ENCODE results near the gene UGT1A7. TPM values are rescaled to one million over a fixed set of nuclear protein-coding genes. Genes with fewer than 3 reads are reported as not detected.
"Not testable (repeated sequence)": the region's sequence is repeated elsewhere in the genome, so short reads cannot be mapped to it uniquely, and the experiment has no call there.

UGT1A7 gene
- total RNA-seq, 2 donors from 2014 or later: not detected

DNA sequence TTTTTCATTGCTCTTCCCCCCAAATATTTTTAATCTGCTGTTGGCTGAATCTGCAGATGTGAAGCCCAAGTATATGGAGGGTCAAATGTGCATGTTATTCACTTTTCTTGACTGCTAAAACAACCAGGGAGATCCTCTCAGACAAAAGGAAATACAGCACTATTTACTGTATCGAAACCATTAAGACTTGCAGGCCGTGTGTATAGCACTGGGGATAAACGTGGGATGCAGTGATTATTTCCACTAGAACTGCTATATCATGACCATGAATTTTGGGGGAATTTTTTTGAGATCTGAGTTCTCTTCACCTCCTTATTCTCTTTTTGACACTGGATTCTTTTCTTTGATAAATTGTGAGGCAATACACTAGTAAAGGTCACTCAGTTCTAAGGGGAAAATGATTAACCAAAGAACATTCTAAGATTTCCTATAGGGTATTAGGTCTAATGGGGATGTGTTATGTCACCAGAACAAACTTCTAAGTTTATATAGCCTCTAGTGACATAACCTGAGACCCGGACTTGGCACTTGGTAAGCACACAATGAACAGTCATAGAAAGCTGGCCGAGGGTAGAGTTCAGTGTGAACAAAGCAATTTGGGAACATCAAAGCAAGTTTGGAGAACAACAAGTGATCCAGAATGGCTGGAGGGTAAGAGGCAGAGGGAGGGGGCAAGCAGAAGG is 63.5 kb downstream of the UGT1A7 start:
- H3K27me3 Mint-ChIP-seq (ENCODE audit: low read depth): peaks cover 14% of the 10 kb centered on the region
- H3K9me3 Mint-ChIP-seq: peaks cover 0 to 4% of the 10 kb centered on the region in 2 donors
- H3K4me3 Mint-ChIP-seq: no peak overlapping the region
- DNase-seq (no peak), ATAC-seq (replicated peaks in 1 of 2) (no peak)
- H3K36me3 Mint-ChIP-seq (ENCODE audit: insufficient read depth in 2 of 2): peaks cover 0 to 2% of the 10 kb centered on the region in 2 donors
- no peak overlapping the region for H3K27ac Mint-ChIP-seq
- no peaks in the 10 kb centered on the region for H3K4me1 Mint-ChIP-seq (ENCODE audit: low read depth)

DNA sequence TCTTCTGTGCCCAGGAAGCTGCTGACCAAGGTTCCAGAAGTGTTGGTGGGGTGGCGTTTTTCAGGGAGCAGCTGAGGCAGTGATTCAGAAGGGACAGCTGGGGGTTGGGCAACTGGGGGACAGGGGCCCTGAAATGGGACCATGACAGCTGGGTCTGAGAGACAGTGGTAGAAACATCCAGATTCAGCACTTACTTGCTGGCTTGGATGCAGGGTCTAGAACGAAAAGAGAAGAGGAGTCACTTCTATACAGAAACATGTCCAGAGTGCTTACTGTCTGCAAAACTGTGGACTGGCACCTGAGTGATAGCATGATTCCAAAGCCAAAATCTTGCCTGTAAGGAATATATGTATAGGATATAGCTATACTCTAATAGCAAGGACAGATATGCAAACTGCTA is 64.1 kb downstream of the UGT1A7 start:
- not testable (repeated sequence) for H3K27ac Mint-ChIP-seq; H3K4me1 Mint-ChIP-seq (ENCODE audit: low read depth); H3K36me3 Mint-ChIP-seq (ENCODE audit: insufficient read depth in 2 of 2); ATAC-seq (replicated peaks in 1 of 2); DNase-seq; H3K9me3 Mint-ChIP-seq; H3K4me3 Mint-ChIP-seq
- H3K27me3 Mint-ChIP-seq (ENCODE audit: low read depth): peaks cover 14% of the 10 kb centered on the region

DNA sequence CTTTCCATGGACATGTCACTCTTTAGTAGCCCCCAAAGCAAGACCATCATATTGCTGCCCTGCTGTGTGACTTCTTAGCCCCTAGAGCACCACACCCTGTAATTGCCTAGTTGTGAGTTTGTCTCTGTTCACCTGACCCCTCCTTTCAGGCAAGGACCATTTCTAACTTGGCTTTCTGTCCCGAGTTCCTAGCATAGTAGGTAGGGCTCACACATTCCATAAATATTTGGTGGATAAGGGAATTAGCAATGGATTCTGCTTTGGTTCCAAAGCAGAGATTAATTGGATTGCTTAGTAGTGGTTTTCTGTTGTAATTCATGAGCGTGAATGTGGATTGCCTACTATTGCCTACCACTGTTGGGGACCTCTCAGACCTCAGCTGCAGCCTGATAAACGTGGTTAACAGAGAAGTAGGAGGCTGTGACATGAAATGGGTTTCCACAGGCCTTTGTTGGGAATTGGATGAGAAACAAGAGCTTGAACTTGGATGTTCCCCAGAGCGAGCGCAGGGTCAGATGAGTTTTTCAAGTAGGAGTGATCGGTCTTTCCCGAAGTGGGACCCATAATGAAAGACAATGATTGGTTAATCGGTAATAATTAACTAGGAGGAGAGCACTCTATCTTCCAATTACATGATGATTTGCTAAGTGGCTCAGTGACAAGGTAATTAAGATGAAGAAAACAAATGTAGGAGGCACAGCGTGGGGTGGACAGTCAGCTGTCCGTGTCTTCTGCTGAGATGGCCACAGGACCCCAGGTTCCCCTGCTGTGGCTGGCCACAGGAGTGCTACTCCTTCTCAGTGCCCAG is 65.0 kb downstream of the UGT1A7 start:
- no peak overlapping the region for H3K27ac Mint-ChIP-seq
- peaks cover 1 to 4% of the 10 kb centered on the region in 2 donors for H3K36me3 Mint-ChIP-seq (ENCODE audit: insufficient read depth in 2 of 2)
- H3K27me3 Mint-ChIP-seq (ENCODE audit: low read depth): peaks cover 14% of the 10 kb centered on the region

DNA sequence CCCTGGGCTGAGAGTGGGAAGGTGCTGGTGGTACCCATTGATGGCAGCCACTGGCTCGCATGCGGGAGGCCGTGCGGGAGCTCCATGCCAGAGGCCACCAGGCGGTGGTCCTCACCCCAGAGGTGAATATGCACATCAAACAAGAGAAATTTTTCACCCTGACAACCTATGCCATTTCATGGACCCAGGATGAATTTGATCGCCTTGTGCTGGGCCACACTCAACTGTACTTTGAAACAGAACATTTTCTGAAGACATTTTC is 65.5 kb downstream of the UGT1A7 start:
- Mint-ChIP-seq H3K27me3 (ENCODE audit: low read depth) (peaks cover 14% of the 10 kb centered on the region), H3K36me3 (ENCODE audit: insufficient read depth in 2 of 2) (peaks cover 1 to 4% of the 10 kb centered on the region in 2 donors), H3K27ac (no peak overlapping the region), H3K4me3 (no peak overlapping the region), H3K9me3 (peaks cover 4 to 5% of the 10 kb centered on the region in 2 donors), H3K4me1 (ENCODE audit: low read depth) (no peaks in the 10 kb centered on the region)
- no peak for ATAC-seq (replicated peaks in 1 of 2)
- DNase-seq: no peak

More for the DNA sequence above, 65.0 kb downstream of the UGT1A7 start:
- Mint-ChIP-seq H3K4me3 (no peak overlapping the region), H3K4me1 (ENCODE audit: low read depth) (no peaks in the 10 kb centered on the region), H3K9me3 (peaks cover 4 to 5% of the 10 kb centered on the region in 2 donors)
- ATAC-seq (replicated peaks in 1 of 2) (no peak), DNase-seq (no peak)

DNA sequence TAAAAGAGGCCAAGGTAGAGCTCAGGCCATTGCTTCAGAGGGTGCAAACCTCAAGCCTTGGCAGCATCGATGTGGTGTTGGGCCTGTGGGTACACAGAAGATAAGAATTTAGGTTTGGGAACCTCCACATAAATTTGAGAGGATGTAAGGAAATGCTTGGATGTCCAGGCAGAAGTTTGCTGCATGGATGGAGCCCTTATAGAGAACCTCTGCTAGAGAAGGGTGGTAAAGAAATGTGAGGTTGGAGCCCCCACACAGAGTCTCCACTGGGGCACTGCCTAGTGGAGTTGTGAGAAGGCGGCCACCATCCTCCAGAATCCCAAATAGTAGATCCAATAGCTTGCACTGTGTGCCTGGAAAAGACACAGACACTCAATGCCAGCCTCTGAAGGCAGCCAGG is 69.0 kb downstream of the UGT1A7 start:
- H3K27me3 Mint-ChIP-seq (ENCODE audit: low read depth): peaks cover 20% of the 10 kb centered on the region

DNA sequence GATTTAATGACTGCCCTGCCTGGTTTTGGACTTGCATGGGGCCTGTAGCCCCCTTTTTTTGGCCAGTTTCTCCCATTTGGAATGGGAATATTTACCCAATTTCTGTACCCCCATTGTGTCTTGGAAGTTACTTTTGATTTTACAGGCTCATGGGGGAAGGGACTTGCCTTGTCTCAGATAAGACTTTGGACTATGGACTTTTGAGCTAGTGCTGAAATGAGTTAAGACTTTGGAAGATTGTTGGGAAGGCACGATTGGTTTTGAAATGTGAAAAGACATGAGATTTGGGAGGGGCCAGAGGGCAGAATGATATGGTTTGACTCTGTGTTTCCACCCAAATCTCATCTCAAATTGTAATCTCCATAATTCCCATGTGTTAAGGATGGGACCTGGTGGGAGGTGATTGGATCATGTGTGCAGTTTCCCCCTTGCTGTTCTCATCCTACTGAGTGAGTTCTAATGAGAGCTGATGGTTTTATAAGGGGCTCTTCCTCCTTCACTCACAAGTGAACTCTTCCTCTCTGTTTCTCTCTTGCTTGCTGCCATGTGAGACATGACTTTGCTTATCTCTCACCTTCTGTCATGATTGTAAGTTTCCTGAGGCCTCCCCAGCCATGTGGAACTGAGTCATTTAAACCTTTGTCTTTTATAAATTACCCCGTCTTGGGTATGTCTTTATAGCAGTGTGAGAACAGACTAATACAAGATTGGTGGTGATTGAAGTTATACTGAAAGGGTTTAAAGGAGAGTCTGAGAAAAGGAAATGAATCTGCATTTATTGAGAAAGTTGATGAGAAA is 69.7 kb downstream of the UGT1A7 start:
- H3K27ac Mint-ChIP-seq; H3K9me3 Mint-ChIP-seq; H3K36me3 Mint-ChIP-seq (ENCODE audit: insufficient read depth in 2 of 2); ATAC-seq (replicated peaks in 1 of 2); DNase-seq; H3K4me3 Mint-ChIP-seq; H3K4me1 Mint-ChIP-seq (ENCODE audit: low read depth): not testable (repeated sequence)
- H3K27me3 Mint-ChIP-seq (ENCODE audit: low read depth): peaks cover 20% of the 10 kb centered on the region

More for the DNA sequence above, 69.0 kb downstream of the UGT1A7 start:
- H3K4me1 Mint-ChIP-seq (ENCODE audit: low read depth); ATAC-seq (replicated peaks in 1 of 2); H3K27ac Mint-ChIP-seq; H3K4me3 Mint-ChIP-seq; H3K36me3 Mint-ChIP-seq (ENCODE audit: insufficient read depth in 2 of 2); DNase-seq; H3K9me3 Mint-ChIP-seq: not testable (repeated sequence)

DNA sequence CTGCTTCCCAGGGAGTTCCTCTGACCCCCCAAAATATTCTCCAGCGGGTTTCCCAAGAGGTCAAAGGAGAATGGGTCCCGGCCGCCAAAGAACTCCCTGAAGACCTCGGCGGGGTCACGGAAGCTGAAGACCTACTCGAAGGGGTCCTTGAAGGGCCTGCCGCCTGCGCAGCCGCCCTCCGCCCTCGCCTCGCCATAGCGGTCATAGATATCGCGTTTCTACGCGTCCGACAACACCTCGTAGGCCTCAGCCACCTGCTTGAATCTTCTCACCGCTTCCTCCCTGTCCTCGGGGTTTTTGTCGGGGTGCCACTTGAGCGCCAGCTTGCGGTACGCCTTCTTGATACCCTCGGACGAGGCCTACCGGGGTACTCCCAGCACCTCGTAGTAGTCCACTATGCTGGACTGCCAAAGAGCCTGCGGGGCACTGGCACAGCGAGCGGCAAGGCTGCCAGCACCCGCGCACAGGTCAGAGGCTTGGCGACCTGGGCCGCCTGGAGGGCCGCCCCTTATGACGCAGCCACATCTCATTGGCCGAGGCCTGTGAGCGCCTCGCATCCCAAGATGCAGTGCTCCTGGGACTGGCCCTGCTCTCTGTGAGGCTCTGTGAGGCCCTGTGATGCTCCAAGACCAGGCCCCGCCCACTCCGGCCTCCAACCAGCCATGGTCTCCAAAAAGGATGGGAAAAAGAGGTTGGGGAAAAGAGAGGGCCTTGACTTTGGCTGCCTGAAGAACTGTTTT is 73.3 kb downstream of the UGT1A7 start:
- DNase-seq: no peak
- ATAC-seq (replicated peaks in 1 of 2): no peak
- Mint-ChIP-seq H3K9me3 (peaks cover 0 to 5% of the 10 kb centered on the region in 2 donors), H3K4me1 (ENCODE audit: low read depth) (no peaks in the 10 kb centered on the region), H3K27ac (no peak overlapping the region), H3K36me3 (ENCODE audit: insufficient read depth in 2 of 2) (peaks cover 1 to 4% of the 10 kb centered on the region in 2 donors), H3K4me3 (no peak overlapping the region), H3K27me3 (ENCODE audit: low read depth) (peaks cover 6% of the 10 kb centered on the region)

DNA sequence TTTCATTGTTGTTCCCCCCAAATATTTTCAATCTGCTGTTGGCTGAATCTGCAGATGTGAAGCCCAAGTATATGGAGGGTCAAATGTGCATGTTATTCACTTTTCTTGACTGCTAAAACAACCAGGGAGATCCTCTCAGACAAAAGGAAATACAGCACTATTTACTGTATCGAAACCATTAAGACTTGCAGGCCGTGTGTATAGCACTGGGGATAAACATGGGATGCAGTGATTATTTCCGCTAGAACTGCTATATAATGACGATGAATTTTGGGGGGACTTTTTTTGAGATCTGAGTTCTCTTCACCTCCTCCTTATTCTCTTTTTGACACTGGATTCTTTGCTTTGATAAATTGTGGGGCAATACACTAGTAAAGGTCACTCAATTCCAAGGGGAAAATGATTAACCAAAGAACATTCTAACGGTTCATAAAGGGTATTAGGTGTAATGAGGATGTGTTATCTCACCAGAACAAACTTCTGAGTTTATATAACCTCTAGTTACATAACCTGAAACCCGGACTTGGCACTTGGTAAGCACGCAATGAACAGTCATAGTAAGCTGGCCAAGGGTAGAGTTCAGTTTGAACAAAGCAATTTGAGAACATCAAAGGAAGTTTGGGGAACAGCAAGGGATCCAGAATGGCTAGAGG is 74.9 kb downstream of the UGT1A7 start:
- H3K4me1 Mint-ChIP-seq (ENCODE audit: low read depth): no peaks in the 10 kb centered on the region
- no peak overlapping the region for H3K27ac Mint-ChIP-seq
- peaks cover under 1 to 1% of the 10 kb centered on the region in 2 donors for H3K36me3 Mint-ChIP-seq (ENCODE audit: insufficient read depth in 2 of 2)
- H3K4me3 Mint-ChIP-seq: no peak overlapping the region
- peaks cover 0 to under 1% of the 10 kb centered on the region in 2 donors for H3K9me3 Mint-ChIP-seq
- H3K27me3 Mint-ChIP-seq (ENCODE audit: low read depth): peaks cover 6% of the 10 kb centered on the region
- DNase-seq (no peak), ATAC-seq (replicated peaks in 1 of 2) (no peak)

DNA sequence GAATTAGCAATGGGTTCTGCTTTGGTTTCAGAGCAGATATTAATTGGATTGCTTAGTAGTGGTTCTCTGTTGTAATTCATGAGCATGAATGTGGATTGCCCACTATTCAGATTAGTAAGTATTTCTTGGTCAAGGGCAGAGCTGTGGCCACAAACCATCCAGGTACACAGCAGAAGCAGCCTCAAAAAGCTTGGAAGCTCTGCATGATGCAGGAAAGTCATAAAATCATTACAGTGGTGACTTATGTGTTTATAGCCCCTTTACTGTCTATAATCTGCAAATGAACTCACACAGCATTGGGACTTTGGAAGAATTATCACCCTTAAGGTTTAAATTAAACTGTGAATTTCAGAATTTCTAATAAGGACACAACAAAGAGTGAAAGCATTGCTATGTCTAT is 76.4 kb downstream of the UGT1A7 start:
- H3K4me1 Mint-ChIP-seq (ENCODE audit: low read depth): no peaks in the 10 kb centered on the region
- H3K36me3 Mint-ChIP-seq (ENCODE audit: insufficient read depth in 2 of 2): no peaks in the 10 kb centered on the region
- no peaks in the 10 kb centered on the region for H3K9me3 Mint-ChIP-seq
- no peak for ATAC-seq (replicated peaks in 1 of 2)
- no peak overlapping the region for H3K4me3 Mint-ChIP-seq
- no peak for DNase-seq
- peaks cover under 1% of the 10 kb centered on the region for H3K27me3 Mint-ChIP-seq (ENCODE audit: low read depth)
- no peak overlapping the region for H3K27ac Mint-ChIP-seq

DNA sequence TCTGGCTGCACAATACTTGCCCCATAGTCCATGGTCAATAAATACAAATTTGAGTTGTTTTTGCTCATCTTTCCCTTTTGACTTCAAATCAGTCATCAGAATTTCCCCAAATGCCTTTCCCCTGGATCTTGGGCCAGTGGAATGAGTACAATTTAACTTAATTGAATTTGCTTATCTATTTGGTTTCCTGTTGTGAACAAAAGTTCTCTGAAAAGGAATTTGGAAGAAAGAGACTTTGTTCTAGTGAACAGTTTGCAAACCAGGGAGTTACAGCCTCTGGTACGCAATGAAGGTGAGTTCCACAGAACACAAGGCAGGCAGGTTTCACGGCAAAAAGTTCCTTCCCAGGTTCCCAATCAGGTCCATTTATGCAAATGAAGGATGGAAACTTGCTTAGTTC is 77.1 kb downstream of the UGT1A7 start:
- Mint-ChIP-seq H3K9me3 (no peaks in the 10 kb centered on the region), H3K4me3 (no peak overlapping the region), H3K27me3 (ENCODE audit: low read depth) (peaks cover 8% of the 10 kb centered on the region), H3K4me1 (ENCODE audit: low read depth) (no peaks in the 10 kb centered on the region), H3K27ac (no peak overlapping the region), H3K36me3 (ENCODE audit: insufficient read depth in 2 of 2) (no peaks in the 10 kb centered on the region)
- DNase-seq (no peak), ATAC-seq (replicated peaks in 1 of 2) (no peak)

DNA sequence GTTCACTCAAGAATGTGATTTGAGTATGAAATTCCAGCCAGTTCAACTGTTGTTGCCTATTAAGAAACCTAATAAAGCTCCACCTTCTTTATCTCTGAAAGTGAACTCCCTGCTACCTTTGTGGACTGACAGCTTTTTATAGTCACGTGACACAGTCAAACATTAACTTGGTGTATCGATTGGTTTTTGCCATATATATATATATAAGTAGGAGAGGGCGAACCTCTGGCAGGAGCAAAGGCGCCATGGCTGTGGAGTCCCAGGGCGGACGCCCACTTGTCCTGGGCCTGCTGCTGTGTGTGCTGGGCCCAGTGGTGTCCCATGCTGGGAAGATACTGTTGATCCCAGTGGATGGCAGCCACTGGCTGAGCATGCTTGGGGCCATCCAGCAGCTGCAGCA is 78.3 kb downstream of the UGT1A7 start, which contains the start of gene UGT1A1:
TSS of gene UGT1A1 (plus strand) at position 228 of the 400 bp plus-strand sequence. CDS start at position 246, 18 bp downstream.
- DNase-seq: no peak
- no peak within 1 kb of the TSS for H3K27ac Mint-ChIP-seq
- no peaks in the 10 kb centered on the region for H3K4me1 Mint-ChIP-seq (ENCODE audit: low read depth)
- no peaks in the 10 kb centered on the region for H3K36me3 Mint-ChIP-seq (ENCODE audit: insufficient read depth in 2 of 2)
- H3K9me3 Mint-ChIP-seq: no peaks in the 10 kb centered on the region
- no peak for ATAC-seq (replicated peaks in 1 of 2)
- H3K27me3 Mint-ChIP-seq (ENCODE audit: low read depth): peaks cover 17% of the 10 kb centered on the region
- no peak within 1 kb of the TSS for H3K4me3 Mint-ChIP-seq

DNA sequence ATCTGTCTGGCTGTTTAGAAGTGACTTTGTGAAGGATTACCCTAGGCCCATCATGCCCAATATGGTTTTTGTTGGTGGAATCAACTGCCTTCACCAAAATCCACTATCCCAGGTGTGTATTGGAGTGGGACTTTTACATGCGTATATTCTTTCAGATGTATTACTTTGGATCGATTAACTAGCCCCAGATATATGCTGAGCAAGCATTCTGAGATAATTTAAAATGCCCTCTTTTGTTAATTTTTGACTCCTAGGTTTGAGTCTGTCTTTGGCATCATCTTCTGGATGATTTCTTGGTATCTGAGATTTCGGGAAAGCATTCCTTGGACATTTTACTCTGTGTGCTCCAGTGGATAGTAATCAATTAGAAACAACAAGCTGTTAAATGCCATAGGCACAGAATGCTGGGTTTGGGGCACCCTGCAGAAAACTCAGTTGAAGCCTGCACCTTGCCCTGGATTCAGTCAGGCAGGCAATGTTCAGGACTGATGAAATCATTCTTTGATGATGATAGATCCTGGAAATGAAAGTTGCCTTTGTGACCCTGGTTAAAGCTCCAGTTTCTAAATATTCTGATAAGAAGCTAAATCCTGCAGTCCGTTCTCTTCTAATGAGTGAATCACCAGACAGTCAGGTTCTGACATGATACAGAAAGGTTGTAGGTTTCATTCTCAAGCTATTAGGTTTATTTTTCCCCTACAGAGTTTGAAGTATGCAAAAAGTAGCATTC is 79.5 kb downstream of the UGT1A7 start:
- Mint-ChIP-seq H3K4me3 (no peak overlapping the region), H3K27me3 (ENCODE audit: low read depth) (peaks cover 17% of the 10 kb centered on the region), H3K36me3 (ENCODE audit: insufficient read depth in 2 of 2) (no peaks in the 10 kb centered on the region), H3K4me1 (ENCODE audit: low read depth) (no peaks in the 10 kb centered on the region), H3K9me3 (no peaks in the 10 kb centered on the region), H3K27ac (no peak overlapping the region)
- DNase-seq (no peak), ATAC-seq (replicated peaks in 1 of 2) (no peak)

All from activated T-cell treated with anti-CD3 and anti-CD28 coated beads, Interleukin-2, amount 50 U/mL, for 72 hours (primary cell).